IMR-90 (cell line): ENCODE results near the gene ACE. TPM values are rescaled to one million over a fixed set of nuclear protein-coding genes. Genes with fewer than 3 reads are reported as not detected.

Source experiments
- ATAC-seq: fragments of 200-7000 bp; cut with Tn5 transposase; 2 replicates; pipeline ENCODE4 v1.9.1; 2020; ENCODE audit warnings: low read depth, mild to moderate bottlenecking, moderate library complexity
- BruUV-seq: library from RNA; stranded (reverse); fragments of 400-500 nt; replicated peaks from 2 replicates; lab custom pipeline; 2021; lab: Mats Ljungman, UMichigan
- CTCF ChIA-PET: fragments of 300-600 bp; formaldehyde crosslinking; extraction: SDS; loops from one replicate; lab custom pipeline; 2021; ENCODE audit warnings: antibody characterized with exemption; lab: Yijun Ruan, JAX
- POLR2A ChIA-PET: fragments of 300-600 bp; sonication (Branson Sonifier 250); formaldehyde crosslinking; loops from one replicate; lab custom pipeline; 2022; ENCODE audit warnings: antibody characterized with exemption; ENCODE audit not compliant: unreplicated experiment; lab: Charles Lee
- DNase-seq: peaks from one replicate; pipeline ENCODE4 v3.0.0; 2013
- H2AFZ ChIP-seq: replicated peaks from 2 replicates; pipeline ENCODE3; 2013; ENCODE audit warnings: low read length, mild to moderate bottlenecking; ENCODE audit not compliant: poor library complexity
- H2AK5ac ChIP-seq: 2 replicates; pipeline ENCODE4 v1.6.1; 2013; ENCODE audit warnings: low read depth, low read length, inconsistent platforms
- H2AK9ac ChIP-seq: replicated peaks from 2 replicates; pipeline ENCODE3; 2013; ENCODE audit warnings: mild to moderate bottlenecking, low read depth, low read length, moderate library complexity; ENCODE audit not compliant: poor library complexity
- H2BK120ac ChIP-seq: 2 replicates; pipeline ENCODE4 v1.6.1; 2013; ENCODE audit warnings: low read depth, low read length, inconsistent platforms
- H2BK15ac ChIP-seq: 3 replicates; pipeline ENCODE4 v1.6.1; 2013; ENCODE audit warnings: low read depth, low read length, inconsistent platforms
- H2BK20ac ChIP-seq: 2 replicates; pipeline ENCODE4 v1.6.1; 2013; ENCODE audit warnings: low read depth, mild to moderate bottlenecking, inconsistent platforms, low read length, moderate library complexity
- H2BK5ac ChIP-seq: 2 replicates; pipeline ENCODE4 v1.6.1; 2013; ENCODE audit warnings: mild to moderate bottlenecking, low read depth, low read length, inconsistent platforms; ENCODE audit not compliant: poor library complexity, severe bottlenecking
- H3K14ac ChIP-seq: replicated peaks from 2 replicates; pipeline ENCODE4 v1.6.1; 2013; ENCODE audit warnings: low read depth, low read length, inconsistent platforms
- H3K18ac ChIP-seq: 2 replicates; pipeline ENCODE4 v1.6.1; 2013; ENCODE audit warnings: low read depth, low read length, control low read depth
- H3K23ac ChIP-seq: 2 replicates; pipeline ENCODE4 v1.6.1; 2013; ENCODE audit warnings: low read depth, low read length, inconsistent platforms
- H3K27ac ChIP-seq: 2 replicates; pipeline ENCODE4 v1.5.1; 2013; ENCODE audit warnings: mild to moderate bottlenecking, control low read depth, low read length; ENCODE audit not compliant: insufficient read depth
- H3K27me3 ChIP-seq: 2 replicates; pipeline ENCODE4 v1.6.1; 2013; ENCODE audit warnings: low read length; ENCODE audit not compliant: control insufficient read depth, insufficient read depth
- H3K36me3 ChIP-seq: 2 replicates; pipeline ENCODE4 v1.6.1; 2013; ENCODE audit warnings: low read length, mixed read lengths; ENCODE audit not compliant: control insufficient read depth, insufficient read depth
- H3K4ac ChIP-seq: 2 replicates; pipeline ENCODE4 v1.6.1; 2013; ENCODE audit warnings: low read depth, low read length, inconsistent platforms
- H3K4me1 ChIP-seq: 2 replicates; pipeline ENCODE4 v1.6.1; 2013; ENCODE audit warnings: low read length, mixed read lengths; ENCODE audit not compliant: control insufficient read depth, insufficient read depth
- H3K4me2 ChIP-seq: 2 replicates; pipeline ENCODE4 v1.6.1; 2013; ENCODE audit warnings: low read depth, mild to moderate bottlenecking, control low read depth, low read length, moderate library complexity
- H3K4me3 ChIP-seq: 2 replicates; pipeline ENCODE4 v1.5.1; 2013; ENCODE audit warnings: low read depth, mild to moderate bottlenecking, control low read depth, low read length, moderate library complexity; ENCODE audit not compliant: insufficient read depth
- H3K56ac ChIP-seq: 2 replicates; pipeline ENCODE4 v1.6.1; 2013; ENCODE audit warnings: low read length, inconsistent platforms; ENCODE audit not compliant: insufficient read depth; ENCODE audit errors: extremely low read depth
- H3K79me1 ChIP-seq, 2 experiments: 2 replicates each; pipeline ENCODE4 v1.6.1; 2013; ENCODE audit warnings: low read length in 2 of 2, inconsistent platforms in 1 of 2, low read depth in 1 of 2
- H3K9ac ChIP-seq: 2 replicates; pipeline ENCODE4 v1.6.1; 2013; ENCODE audit warnings: low read depth, low read length, control low read depth
- H3K9me1 ChIP-seq: 2 replicates; pipeline ENCODE4 v1.6.1; 2013; ENCODE audit warnings: low read length, inconsistent platforms; ENCODE audit not compliant: insufficient read depth
- H3K9me3 ChIP-seq: 2 replicates; pipeline ENCODE4 v1.6.1; 2013; ENCODE audit warnings: low read length; ENCODE audit not compliant: control insufficient read depth, insufficient read depth
- H4K20me1 ChIP-seq: 2 replicates; pipeline ENCODE4 v1.6.1; 2013; ENCODE audit warnings: low read length, inconsistent platforms; ENCODE audit not compliant: insufficient read depth
- H4K5ac ChIP-seq: 2 replicates; pipeline ENCODE4 v1.6.1; 2013; ENCODE audit warnings: mild to moderate bottlenecking, low read depth, low read length, control low read depth
- H4K8ac ChIP-seq, 2 experiments: 2 replicates each; pipeline ENCODE4 v1.6.1; 2013; ENCODE audit warnings: low read depth in 2 of 2, low read length in 2 of 2, control low read depth in 1 of 2, inconsistent platforms in 1 of 2
- H4K91ac ChIP-seq: 2 replicates; pipeline ENCODE4 v1.6.1; 2013; ENCODE audit warnings: low read depth, low read length, inconsistent platforms; ENCODE audit not compliant: insufficient read depth
- BHLHE40 ChIP-seq: fragments of 150-350 bp; IDR thresholded peaks from 2 replicates; pipeline ENCODE4 v1.6.1; 2016; ENCODE audit warnings: mild to moderate bottlenecking, low read depth, low read length
- CEBPB ChIP-seq: IDR thresholded peaks from 2 replicates; pipeline ENCODE4 v1.6.1; 2012; ENCODE audit warnings: low read depth, low read length, improper control_type of control experiment
- CHD1 ChIP-seq: IDR thresholded peaks from 2 replicates; pipeline ENCODE4 v1.6.1; 2012; ENCODE audit warnings: low read depth, low read length, improper control_type of control experiment
- FOS ChIP-seq: fragments of 150-350 bp; IDR thresholded peaks from 2 replicates; pipeline ENCODE4 v1.6.1; 2016; ENCODE audit warnings: low read depth, low read length
- MAFK ChIP-seq: IDR thresholded peaks from 2 replicates; pipeline ENCODE4 v1.6.1; 2012; ENCODE audit warnings: low read depth, low read length, improper control_type of control experiment
- MXI1 ChIP-seq: IDR thresholded peaks from 2 replicates; pipeline ENCODE4 v1.6.1; 2012; ENCODE audit warnings: low read depth, mild to moderate bottlenecking, low read length, moderate library complexity, borderline replicate concordance
- NFE2L2 ChIP-seq: fragments of 150-350 bp; IDR thresholded peaks from 2 replicates; pipeline ENCODE4 v1.6.1; 2016; ENCODE audit warnings: low read depth, mild to moderate bottlenecking, low read length
- POLR2A ChIP-seq: IDR thresholded peaks from 2 replicates; pipeline ENCODE4 v1.6.1; 2012; ENCODE audit warnings: mild to moderate bottlenecking, low read depth, low read length
- RCOR1 ChIP-seq: IDR thresholded peaks from 2 replicates; pipeline ENCODE4 v1.6.1; 2012; ENCODE audit warnings: mild to moderate bottlenecking, low read length, improper control_type of control experiment; ENCODE audit not compliant: insufficient replicate concordance
- RFX5 ChIP-seq: IDR thresholded peaks from 2 replicates; pipeline ENCODE4 v1.8.0; 2012; ENCODE audit warnings: low read depth, mild to moderate bottlenecking, low read length, moderate library complexity
- SMC3 ChIP-seq: fragments of 150-350 bp; IDR thresholded peaks from 2 replicates; pipeline ENCODE4 v1.6.1; 2016; ENCODE audit warnings: low read depth, mild to moderate bottlenecking, antibody characterized with exemption, low read length, moderate library complexity
- whole genome bisulfite sequencing, 2 experiments: methylation state at CpG; one replicate each; pipeline versions ENCODE4 v1.1.5 to v1.1.7; 2013; ENCODE audit warnings: missing lambda C conversion rate in 2 of 2; ENCODE audit not compliant: insufficient read length in 1 of 2; ENCODE audit errors: extremely low coverage in 2 of 2; 5-methylcytosine and 5-hydroxymethylcytosine counted together
- dilution Hi-C: fragments of 300-500 bp; cut with HindIII; formaldehyde crosslinking; loops from one replicate; pipeline ENCODE4 v1.14.3; 2018; ENCODE audit warnings: low sequenced_read_pairs; ENCODE audit not compliant: unreplicated experiment
- in situ Hi-C: fragments of 300-500 bp; cut with MboI; formaldehyde crosslinking; loops from 3 replicates; pipeline ENCODE4 v1.14.3; 2019; ENCODE audit warnings: low sequenced_read_pairs, inconsistent platforms, mixed read lengths
- intact Hi-C: fragments of 100-400 bp; cut with micrococcal nuclease; formaldehyde crosslinking; loops from 2 replicates; pipeline ENCODE4 v1.10.0; 2022
- polyA plus RNA-seq, 3 experiments: library from polyadenylated mRNA; depleted of rRNA; stranded (reverse); fragments of >200 nt; gene quantifications; 2 replicates each; pipeline ENCODE4 v1.2.3, GENCODE V29; 2012; ENCODE audit warnings: low replicate concordance in 1 of 3
- total RNA-seq: library from RNA; depleted of rRNA; stranded (reverse); fragments of >200 nt; gene quantifications from 2 replicates; pipeline ENCODE4 v1.2.3, GENCODE V29; 2012
- TF ChIP-seq, protein P1 (sequence below): conservative IDR thresholded peaks from 2 replicates; pipeline ENCODE4 v1.5.1; 2012; ENCODE audit warnings: mild to moderate bottlenecking, low read depth, low read length, improper control_type of control experiment
- TF ChIP-seq, protein P2 (sequence below): fragments of 150-350 bp; IDR thresholded peaks from 2 replicates; pipeline ENCODE4 v1.6.1; 2016; ENCODE audit warnings: low read depth, mild to moderate bottlenecking, low read length, moderate library complexity, borderline replicate concordance
- TF ChIP-seq, protein P3 (sequence below): fragments of 150-350 bp; IDR thresholded peaks from 2 replicates; pipeline ENCODE4 v1.6.1; 2017; ENCODE audit warnings: mild to moderate bottlenecking, antibody characterized with exemption, low read length, low read depth

The ACE gene
- total and polyA plus RNA-seq, 2 of the 4 experiments (the other 2 are of a cell fraction), result 1.4 to 5.8 TPM

DNA sequence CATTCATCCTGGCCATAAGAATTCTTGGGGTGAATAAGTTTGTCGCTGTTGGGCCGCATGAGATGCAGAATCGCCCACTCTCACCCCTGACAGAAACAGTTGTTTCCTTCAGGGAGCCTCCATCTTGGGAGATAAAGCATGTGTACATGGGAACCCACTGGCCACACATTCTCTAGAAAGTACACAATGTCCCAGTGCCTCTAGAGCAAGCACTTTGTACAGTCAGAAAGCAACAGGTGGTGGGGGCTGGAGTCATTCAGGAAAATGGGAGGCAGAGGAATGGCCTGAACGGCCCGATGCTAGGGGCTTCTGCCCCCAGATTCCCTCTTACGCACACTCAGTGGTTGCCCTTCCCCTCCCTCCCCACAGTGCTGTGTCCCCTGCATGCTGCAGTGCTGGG, 16.1 kb downstream of the ACE start:
- dilution Hi-C loops, result no loop called here
- Histone ChIP-seq H3K23ac (no peak overlapping the region), H3K9me1 (peaks cover 17% of the 10 kb centered on the region), H3K27ac (no peak overlapping the region), H2BK15ac (no peak overlapping the region; the same call in 2 of the 3 replicates), H4K91ac (no peak overlapping the region), H3K9me3 (no peaks in the 10 kb centered on the region), H3K27me3 (peaks cover 9% of the 10 kb centered on the region; the same call in 1 of the 2 replicates), H2AFZ (no peak overlapping the region), H2AK9ac (no peak overlapping the region), H3K79me1 (no peaks in the 10 kb centered on the region), H3K4me2 (no peak overlapping the region), H4K8ac (no peak overlapping the region), H3K4me1 (peaks cover 21% of the 10 kb centered on the region), H2BK120ac (no peak overlapping the region), H3K18ac (no peak overlapping the region), H2AK5ac (no peak overlapping the region), H4K5ac (no peak overlapping the region), H2BK5ac (no peak overlapping the region), H3K36me3 (no peaks in the 10 kb centered on the region), H3K4me3 (no peak overlapping the region), H3K9ac (no peak overlapping the region), H3K4ac (0 out of 2 replicates have a peak overlapping the region, but pooled peaks have one; percentile 1), H3K56ac (no peak overlapping the region), H4K20me1 (no peaks in the 10 kb centered on the region), H2BK20ac (no peak overlapping the region), H3K14ac (no peak overlapping the region)
- intact Hi-C loops, result no loop called here
- no peak for TF ChIP-seq RCOR1
- no peak for TF ChIP-seq POLR2A
- no peak for TF ChIP-seq MXI1
- TF ChIP-seq BHLHE40, result no peak
- no peak for TF ChIP-seq FOS
- TF ChIP-seq NFE2L2, result no peak
- TF ChIP-seq, protein P1, sequence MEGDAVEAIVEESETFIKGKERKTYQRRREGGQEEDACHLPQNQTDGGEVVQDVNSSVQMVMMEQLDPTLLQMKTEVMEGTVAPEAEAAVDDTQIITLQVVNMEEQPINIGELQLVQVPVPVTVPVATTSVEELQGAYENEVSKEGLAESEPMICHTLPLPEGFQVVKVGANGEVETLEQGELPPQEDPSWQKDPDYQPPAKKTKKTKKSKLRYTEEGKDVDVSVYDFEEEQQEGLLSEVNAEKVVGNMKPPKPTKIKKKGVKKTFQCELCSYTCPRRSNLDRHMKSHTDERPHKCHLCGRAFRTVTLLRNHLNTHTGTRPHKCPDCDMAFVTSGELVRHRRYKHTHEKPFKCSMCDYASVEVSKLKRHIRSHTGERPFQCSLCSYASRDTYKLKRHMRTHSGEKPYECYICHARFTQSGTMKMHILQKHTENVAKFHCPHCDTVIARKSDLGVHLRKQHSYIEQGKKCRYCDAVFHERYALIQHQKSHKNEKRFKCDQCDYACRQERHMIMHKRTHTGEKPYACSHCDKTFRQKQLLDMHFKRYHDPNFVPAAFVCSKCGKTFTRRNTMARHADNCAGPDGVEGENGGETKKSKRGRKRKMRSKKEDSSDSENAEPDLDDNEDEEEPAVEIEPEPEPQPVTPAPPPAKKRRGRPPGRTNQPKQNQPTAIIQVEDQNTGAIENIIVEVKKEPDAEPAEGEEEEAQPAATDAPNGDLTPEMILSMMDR, result no peak
- TF ChIP-seq, protein P2, sequence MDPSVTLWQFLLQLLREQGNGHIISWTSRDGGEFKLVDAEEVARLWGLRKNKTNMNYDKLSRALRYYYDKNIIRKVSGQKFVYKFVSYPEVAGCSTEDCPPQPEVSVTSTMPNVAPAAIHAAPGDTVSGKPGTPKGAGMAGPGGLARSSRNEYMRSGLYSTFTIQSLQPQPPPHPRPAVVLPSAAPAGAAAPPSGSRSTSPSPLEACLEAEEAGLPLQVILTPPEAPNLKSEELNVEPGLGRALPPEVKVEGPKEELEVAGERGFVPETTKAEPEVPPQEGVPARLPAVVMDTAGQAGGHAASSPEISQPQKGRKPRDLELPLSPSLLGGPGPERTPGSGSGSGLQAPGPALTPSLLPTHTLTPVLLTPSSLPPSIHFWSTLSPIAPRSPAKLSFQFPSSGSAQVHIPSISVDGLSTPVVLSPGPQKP, result no peak
- TF ChIP-seq, protein P3, sequence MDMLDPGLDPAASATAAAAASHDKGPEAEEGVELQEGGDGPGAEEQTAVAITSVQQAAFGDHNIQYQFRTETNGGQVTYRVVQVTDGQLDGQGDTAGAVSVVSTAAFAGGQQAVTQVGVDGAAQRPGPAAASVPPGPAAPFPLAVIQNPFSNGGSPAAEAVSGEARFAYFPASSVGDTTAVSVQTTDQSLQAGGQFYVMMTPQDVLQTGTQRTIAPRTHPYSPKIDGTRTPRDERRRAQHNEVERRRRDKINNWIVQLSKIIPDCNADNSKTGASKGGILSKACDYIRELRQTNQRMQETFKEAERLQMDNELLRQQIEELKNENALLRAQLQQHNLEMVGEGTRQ, result no peak
- TF ChIP-seq SMC3, result no peak
- no peak for TF ChIP-seq MAFK
- no peak for TF ChIP-seq RFX5
- no peak for TF ChIP-seq CHD1
- TF ChIP-seq CEBPB, result no peak
- POLR2A ChIA-PET, result no interaction called here
- DNase-seq (no peak), ATAC-seq (no peak)
- in situ Hi-C loops, result no loop called here
- BruUV-seq, result no TSS peak
- CTCF ChIA-PET, result no interaction called here
- no CpG with 5 or more reads among the region's 6 CpGs for WGBS, 2 experiments
